H1 (cell line): ENCODE data around the gene DYSF. TPM values are rescaled to one million over a fixed set of nuclear protein-coding genes. Genes with fewer than 3 reads are reported as not detected.

Experiments used
- CTCF ChIA-PET: fragments of 300-600 bp; sonication (Branson Sonifier 250); formaldehyde crosslinking; loops from one replicate; lab custom pipeline; 2021; ENCODE audit not compliant: partially characterized antibody; lab: Charles Lee
- POLR2A ChIA-PET: fragments of 300-600 bp; sonication (Branson Sonifier 250); formaldehyde crosslinking; loops from one replicate; lab custom pipeline; 2021; ENCODE audit warnings: inconsistent platforms; ENCODE audit not compliant: partially characterized antibody; lab: Charles Lee
- DNase-seq, 2 experiments: peaks; one replicate each; pipeline versions ENCODE4 v3.0.0 to v3.0.0-alpha.2; 2010 to 2022; ENCODE audit warnings: low spot score in 2 of 2, low read depth in 1 of 2, mixed read lengths in 1 of 2
- FAIRE-seq: peaks from 2 replicates; lab custom pipeline; 2011; peaks lifted over from hg19 to GRCh38; lab: Jason Lieb, UNC
- H2AFZ ChIP-seq: 2 replicates; pipeline ENCODE4 v1.8.1; 2012; ENCODE audit warnings: low read length, inconsistent platforms
- H2AK5ac ChIP-seq: 2 replicates; pipeline ENCODE4 v1.6.1; 2013; ENCODE audit warnings: low read depth, low read length
- H2BK120ac ChIP-seq: replicated peaks from 2 replicates; pipeline ENCODE3; 2013; ENCODE audit warnings: low read depth, low read length, inconsistent platforms
- H2BK12ac ChIP-seq: 2 replicates; pipeline ENCODE4 v1.6.1; 2013; ENCODE audit warnings: low read depth, low read length
- H2BK15ac ChIP-seq: 2 replicates; pipeline ENCODE4 v1.6.1; 2013; ENCODE audit warnings: low read length
- H2BK20ac ChIP-seq: 2 replicates; pipeline ENCODE4 v1.6.1; 2013; ENCODE audit warnings: low read length
- H2BK5ac ChIP-seq: 2 replicates; pipeline ENCODE4 v1.6.1; 2013; ENCODE audit warnings: low read depth, low read length
- H3K14ac ChIP-seq: 2 replicates; pipeline ENCODE4 v1.6.1; 2013; ENCODE audit warnings: inconsistent platforms; ENCODE audit not compliant: insufficient read length
- H3K18ac ChIP-seq: 2 replicates; pipeline ENCODE4 v1.6.1; 2013; ENCODE audit warnings: low read length; ENCODE audit errors: extremely low read depth
- H3K23ac ChIP-seq: 2 replicates; pipeline ENCODE4 v1.6.1; 2013; ENCODE audit warnings: inconsistent platforms; ENCODE audit not compliant: insufficient read length
- H3K23me2 ChIP-seq: 2 replicates; pipeline ENCODE4 v1.6.1; 2013; ENCODE audit warnings: low read depth, low read length
- H3K27ac ChIP-seq: 2 replicates; pipeline ENCODE4 v1.6.1; 2011; ENCODE audit warnings: low read depth, low read length, inconsistent platforms
- H3K27me3 ChIP-seq, 4 experiments: replicated peaks in 1 of 4; 1 replicate in 1 of 4; 2 replicates in 3 of 4; pipeline versions ENCODE4 v1.6.1 to v1.8.1; 2011 to 2013; ENCODE audit warnings: low read length in 3 of 4, mild to moderate bottlenecking in 3 of 4, inconsistent platforms in 2 of 4, mixed read lengths in 2 of 4, moderate library complexity in 1 of 4; ENCODE audit not compliant: control insufficient read depth in 3 of 4, insufficient read depth in 3 of 4; ENCODE audit errors: extremely low read depth in 1 of 4
- H3K36me3 ChIP-seq, 4 experiments: 2 replicates each; pipeline versions ENCODE4 v1.6.1 to v1.8.1; 2011 to 2013; ENCODE audit warnings: mild to moderate bottlenecking in 4 of 4, low read length in 3 of 4, moderate library complexity in 2 of 4, control low read depth in 1 of 4, inconsistent platforms in 1 of 4; ENCODE audit not compliant: insufficient read depth in 4 of 4, control insufficient read depth in 2 of 4
- H3K4ac ChIP-seq: replicated peaks from 2 replicates; pipeline ENCODE3; 2013; ENCODE audit warnings: low read length, low read depth, mixed read lengths, inconsistent platforms; ENCODE audit not compliant: insufficient read length
- H3K4me1 ChIP-seq, 4 experiments: replicated peaks in 1 of 4; 1 replicate in 1 of 4; 2 replicates in 3 of 4; pipeline versions ENCODE4 v1.6.1 to v1.8.1; 2011 to 2013; ENCODE audit warnings: low read length in 3 of 4, inconsistent platforms in 2 of 4, mixed read lengths in 1 of 4; ENCODE audit not compliant: insufficient read depth in 4 of 4, control insufficient read depth in 3 of 4
- H3K4me2 ChIP-seq, 2 experiments: 2 replicates each; pipeline versions ENCODE4 v1.6.1 to v1.8.1; 2011 to 2013; ENCODE audit warnings: low read depth in 2 of 2, low read length in 2 of 2, control low read depth in 1 of 2, inconsistent platforms in 1 of 2, mild to moderate bottlenecking in 1 of 2; ENCODE audit not compliant: insufficient read depth in 1 of 2
- H3K4me3 ChIP-seq, 4 experiments: fragments of 200-600, 300-600 bp in 1 of 4; sonication (generic), shearing (Covaris generic), sonication (Bioruptor Twin) in 1 of 4; 2 replicates each; pipeline versions ENCODE4 v1.5.1 to v1.8.1; 2011 to 2016; ENCODE audit warnings: low read length in 4 of 4, low read depth in 3 of 4, control low read depth in 2 of 4, inconsistent platforms in 2 of 4, mild to moderate bottlenecking in 2 of 4, mixed read lengths in 1 of 4, moderate library complexity in 1 of 4; ENCODE audit not compliant: insufficient read depth in 2 of 4; ENCODE audit errors: extremely low read depth in 1 of 4
- H3K56ac ChIP-seq: replicated peaks from 2 replicates; pipeline ENCODE3; 2013; ENCODE audit warnings: low read depth, mild to moderate bottlenecking, mixed read lengths, low read length, inconsistent platforms; ENCODE audit not compliant: insufficient read length
- H3K79me1 ChIP-seq: 2 replicates; pipeline ENCODE4 v1.6.1; 2013; ENCODE audit warnings: low read depth, low read length, control low read depth
- H3K79me2 ChIP-seq, 2 experiments: 2 replicates each; pipeline versions ENCODE4 v1.6.1 to v1.8.1; 2012 to 2013; ENCODE audit warnings: low read length in 2 of 2, mild to moderate bottlenecking in 2 of 2, inconsistent platforms in 1 of 2; ENCODE audit not compliant: insufficient read depth in 2 of 2, control insufficient read depth in 1 of 2
- H3K9ac ChIP-seq, 4 experiments: replicated peaks in 1 of 4; 1 replicate in 1 of 4; 2 replicates in 3 of 4; pipeline versions ENCODE4 v1.6.1 to v1.8.1; 2011 to 2013; ENCODE audit warnings: low read depth in 3 of 4, low read length in 3 of 4, control low read depth in 2 of 4, mild to moderate bottlenecking in 2 of 4, moderate library complexity in 2 of 4, inconsistent platforms in 1 of 4; ENCODE audit errors: extremely low read depth in 1 of 4
- H3K9me3 ChIP-seq, 2 experiments: 2 replicates each; pipeline versions ENCODE4 v1.6.1 to v1.8.1; 2012 to 2013; ENCODE audit warnings: mild to moderate bottlenecking in 2 of 2, moderate library complexity in 2 of 2, control low read depth in 1 of 2, inconsistent platforms in 1 of 2, low read depth in 1 of 2, low read length in 1 of 2, mixed read lengths in 1 of 2; ENCODE audit not compliant: insufficient read depth in 2 of 2
- H4K20me1 ChIP-seq, 2 experiments: replicated peaks in 1 of 2; 2 replicates each; pipeline versions ENCODE3 to v1.8.1; 2011 to 2013; ENCODE audit warnings: inconsistent platforms in 2 of 2, low read length in 2 of 2, mild to moderate bottlenecking in 1 of 2; ENCODE audit not compliant: insufficient read depth in 2 of 2, control insufficient read depth in 1 of 2
- H4K5ac ChIP-seq: 2 replicates; pipeline ENCODE4 v1.6.1; 2013; ENCODE audit warnings: low read length, low read depth, mixed read lengths, inconsistent platforms; ENCODE audit not compliant: insufficient read length
- H4K8ac ChIP-seq: 2 replicates; pipeline ENCODE4 v1.8.0; 2013; ENCODE audit warnings: mild to moderate bottlenecking, moderate library complexity, low read length, inconsistent platforms; ENCODE audit not compliant: insufficient read depth; ENCODE audit errors: extremely low read depth
- H4K91ac ChIP-seq: replicated peaks from 2 replicates; pipeline ENCODE3; 2013; ENCODE audit warnings: low read length, mixed read lengths, inconsistent platforms; ENCODE audit not compliant: insufficient read length
- CHD1 ChIP-seq: IDR thresholded peaks from 2 replicates; pipeline ENCODE4 v1.6.1; 2012; ENCODE audit warnings: low read depth, low read length, improper control_type of control experiment
- EP300 ChIP-seq, 2 experiments: IDR thresholded peaks; 1 replicate in 1 of 2; 2 replicates in 1 of 2; pipeline ENCODE4 v1.6.1; 2011 to 2012; ENCODE audit warnings: low read depth in 2 of 2, low read length in 2 of 2, mild to moderate bottlenecking in 2 of 2, borderline replicate concordance in 1 of 2, inconsistent platforms in 1 of 2, moderate library complexity in 1 of 2
- HDAC2 ChIP-seq, 2 experiments: fragments of 300-600 bp in 1 of 2; sonication (generic) in 1 of 2; IDR thresholded peaks; 2 replicates each; pipeline ENCODE4 v1.6.1; 2011 to 2012; ENCODE audit warnings: low read depth in 2 of 2, low read length in 2 of 2, mild to moderate bottlenecking in 2 of 2, moderate library complexity in 2 of 2, borderline replicate concordance in 1 of 2, inconsistent platforms in 1 of 2
- JUN ChIP-seq: IDR thresholded peaks from 2 replicates; pipeline ENCODE4 v1.6.1; 2011; ENCODE audit warnings: low read depth, mild to moderate bottlenecking, improper control_type of control experiment, low read length
- KDM5A ChIP-seq: fragments of 200-600 bp; IDR thresholded peaks from 2 replicates; pipeline ENCODE4 v1.7.1; 2012; ENCODE audit warnings: mild to moderate bottlenecking, low read length, inconsistent platforms, mixed read lengths
- NANOG ChIP-seq: IDR thresholded peaks from 2 replicates; pipeline ENCODE4 v1.6.1; 2011; ENCODE audit warnings: low read length, low read depth, mild to moderate bottlenecking, inconsistent platforms; ENCODE audit not compliant: insufficient read depth, poor library complexity, severe bottlenecking
- POLR2AphosphoS5 ChIP-seq: IDR thresholded peaks from 2 replicates; pipeline ENCODE4 v1.6.1; 2011; ENCODE audit warnings: low read depth, low read length
- RFX5 ChIP-seq: IDR thresholded peaks from 2 replicates; pipeline ENCODE4 v1.6.1; 2011; ENCODE audit warnings: low read depth, low read length, improper control_type of control experiment, borderline replicate concordance
- RXRA ChIP-seq: IDR thresholded peaks from 2 replicates; pipeline ENCODE4 v1.6.1; 2011; ENCODE audit warnings: low read depth, mild to moderate bottlenecking, low read length, moderate library complexity; ENCODE audit not compliant: insufficient read depth
- SIRT6 ChIP-seq: IDR thresholded peaks from one replicate; pipeline ENCODE4 v1.7.1; 2012; ENCODE audit warnings: low read length, inconsistent platforms
- SIX5 ChIP-seq: IDR thresholded peaks from 2 replicates; pipeline ENCODE4 v1.6.1; 2011; ENCODE audit warnings: mild to moderate bottlenecking, low read depth, low read length
- SP4 ChIP-seq: IDR thresholded peaks from 2 replicates; pipeline ENCODE4 v1.6.1; 2012; ENCODE audit warnings: low read length, inconsistent platforms
- SRF ChIP-seq: IDR thresholded peaks from 2 replicates; pipeline ENCODE4 v1.6.1; 2011; ENCODE audit warnings: mild to moderate bottlenecking, low read depth, low read length, moderate library complexity
- YY1 ChIP-seq: IDR thresholded peaks from 2 replicates; pipeline ENCODE4 v1.6.1; 2011; ENCODE audit warnings: low read depth, mild to moderate bottlenecking, low read length
- ZNF274 ChIP-seq: IDR thresholded peaks from 2 replicates; pipeline ENCODE4 v1.7.0; 2012; ENCODE audit warnings: low read length, borderline replicate concordance; ENCODE audit errors: extremely low read depth
- WGBS, 2 experiments: shearing (Covaris generic) in 1 of 2; methylation state at CpG; one replicate each; pipeline versions ENCODE4 v1.1.6 to v1.1.7; 2013 to 2015; ENCODE audit warnings: low lambda C conversion rate in 2 of 2, mixed read lengths in 2 of 2, inconsistent platforms in 1 of 2, low coverage in 1 of 2, missing lambda C conversion rate in 1 of 2; ENCODE audit not compliant: insufficient replicate concordance in 2 of 2, insufficient coverage in 1 of 2, insufficient read length in 1 of 2; ENCODE audit errors: extremely low coverage in 1 of 2, missing lambda C conversion rate in 1 of 2; 5-methylcytosine and 5-hydroxymethylcytosine counted together
- polyA plus RNA-seq, 7 experiments: library from polyadenylated mRNA; depleted of rRNA in 3 of 7; stranded (reverse) in 5 of 7; unstranded in 2 of 7; fragments of >200 nt in 5 of 7; fragments of 200-250 nt in 2 of 7; gene quantifications; 1 replicate in 5 of 7; 2 replicates in 1 of 7; 4 replicates in 1 of 7; pipeline versions ENCODE4 v1.2.1 to v1.2.3, GENCODE V29; 2011 to 2013; ENCODE audit warnings: missing spikeins in 2 of 7, mixed read lengths in 2 of 7
- total RNA-seq: library from RNA; stranded (reverse); fragmentation: NEBNext Ultra II Directional; extraction: Animal tissue kit (Norgen Biotek cat#: 25700); gene quantifications from 2 replicates; pipeline ENCODE4 v1.2.1, GENCODE V29; 2021

Gene DYSF
- total and polyA plus RNA-seq, 2 of the 8 experiments (the other 6 are each of a cell fraction or from before 2014, with no cell fraction given) = 5.8 to 7.1 TPM

DNA sequence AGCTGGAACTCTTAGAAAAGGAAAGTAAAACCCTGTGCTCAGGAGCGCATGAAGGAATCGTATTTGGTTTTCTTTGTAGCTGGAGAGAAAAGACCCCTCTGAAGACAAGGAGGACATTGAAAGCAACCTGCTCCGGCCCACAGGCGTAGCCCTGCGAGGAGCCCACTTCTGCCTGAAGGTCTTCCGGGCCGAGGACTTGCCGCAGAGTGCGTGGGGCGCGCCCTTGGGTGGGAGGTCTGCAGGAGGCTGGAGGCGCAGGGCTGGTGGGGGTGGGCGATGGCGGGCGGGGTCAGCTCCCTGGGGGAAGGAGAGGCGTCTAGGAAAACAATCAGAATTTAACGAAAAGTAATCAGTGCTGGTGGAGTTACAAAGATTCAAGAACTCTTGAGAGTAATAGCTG, 72.8 kb downstream of the DYSF start:
- Histone ChIP-seq H3K27ac (no peak overlapping the region), H3K27me3 (no peaks in the 10 kb centered on the region), H3K4me1 (peaks cover 0 to 11% (median 4%) of the 10 kb centered on the region in 4 experiments; a peak in 6 of 7 replicates), H4K8ac (no peak overlapping the region), H3K18ac (no peak overlapping the region), H2BK15ac (no peak overlapping the region), H3K9ac (no peak overlapping the region), H3K14ac (no peak overlapping the region), H3K23me2 (0 out of 2 replicates have a peak, but pooled peaks cover 1% of the 10 kb centered on the region), H3K56ac (no peak overlapping the region), H2AFZ (no peak overlapping the region), H3K23ac (no peak overlapping the region), H4K5ac (no peak overlapping the region), H4K20me1 (no peaks in the 10 kb centered on the region), H3K79me1 (no peaks in the 10 kb centered on the region), H3K36me3 (no peaks in the 10 kb centered on the region), H3K4ac (no peak overlapping the region), H3K4me2 (no peak overlapping the region), H3K79me2 (no peaks in the 10 kb centered on the region), H2BK5ac (no peak overlapping the region), H3K4me3 (no peak overlapping the region), H4K91ac (no peak overlapping the region), H3K9me3 (no peaks in the 10 kb centered on the region), H2BK12ac (no peak overlapping the region), H2BK20ac (no peak overlapping the region), H2AK5ac (no peak overlapping the region), H2BK120ac (no peak overlapping the region)
- FAIRE-seq (no peak), DNase-seq (no peak)
- ChIA-PET CTCF (interaction anchor here (0.9 to 7.4 kb wide), 7 partner anchors 9 to 71 kb away, joined by 3 to 76 read pairs (median 6); no protein-coding TSS in a partner anchor), POLR2A (no interaction called here)
- 95% methylated on average over 17 of the region's 17 CpGs; no CpG with 5 or more reads in 1 of the 2 experiments for WGBS, 2 experiments
- no peak for TF ChIP-seq JUN
- no peak for TF ChIP-seq KDM5A
- TF ChIP-seq CHD1 = no peak
- no peak for TF ChIP-seq NANOG
- no peak for TF ChIP-seq HDAC2 (IDR thresholded peaks at IDR 0.05; ENCODE audit: borderline replicate concordance in 1 of 2, low read depth in 2 of 2, low read length in 2 of 2)
- TF ChIP-seq SIX5 = no peak
- TF ChIP-seq SP4 = no peak
- TF ChIP-seq SRF = no peak
- no peak for TF ChIP-seq YY1
- TF ChIP-seq POLR2AphosphoS5 = no peak
- no peak for TF ChIP-seq ZNF274
- TF ChIP-seq RXRA = no peak
- TF ChIP-seq RFX5 = no peak
- no peak for TF ChIP-seq SIRT6
- TF ChIP-seq EP300 (IDR thresholded peaks at IDR 0.05; ENCODE audit: borderline replicate concordance in 1 of 2, low read depth in 2 of 2, low read length in 2 of 2) = no peak
